IMR-90 (cell line): Measurements from ENCODE around the gene POU2AF1.

Experiments
- BHLHE40 ChIP-seq: fragments of 150-350 bp; IDR thresholded peaks from 2 replicates; pipeline ENCODE4 v1.6.1; 2016; ENCODE audit warnings: mild to moderate bottlenecking, low read depth, low read length
- CEBPB ChIP-seq: IDR thresholded peaks from 2 replicates; pipeline ENCODE4 v1.6.1; 2012; ENCODE audit warnings: low read depth, low read length, improper control_type of control experiment
- CTCF ChIP-seq: conservative IDR thresholded peaks from 2 replicates; pipeline ENCODE4 v1.5.1; 2012; ENCODE audit warnings: mild to moderate bottlenecking, low read depth, low read length, improper control_type of control experiment
- FOS ChIP-seq: fragments of 150-350 bp; IDR thresholded peaks from 2 replicates; pipeline ENCODE4 v1.6.1; 2016; ENCODE audit warnings: low read depth, low read length
- MAFK ChIP-seq: IDR thresholded peaks from 2 replicates; pipeline ENCODE4 v1.6.1; 2012; ENCODE audit warnings: low read depth, low read length, improper control_type of control experiment
- MXI1 ChIP-seq: IDR thresholded peaks from 2 replicates; pipeline ENCODE4 v1.6.1; 2012; ENCODE audit warnings: low read depth, mild to moderate bottlenecking, low read length, moderate library complexity, borderline replicate concordance
- POLR2A ChIP-seq: IDR thresholded peaks from 2 replicates; pipeline ENCODE4 v1.6.1; 2012; ENCODE audit warnings: mild to moderate bottlenecking, low read depth, low read length
- RAD21 ChIP-seq: IDR thresholded peaks from 2 replicates; pipeline ENCODE4 v1.6.1; 2012; ENCODE audit warnings: low read length, improper control_type of control experiment
- SMC3 ChIP-seq: fragments of 150-350 bp; IDR thresholded peaks from 2 replicates; pipeline ENCODE4 v1.6.1; 2016; ENCODE audit warnings: low read depth, mild to moderate bottlenecking, antibody characterized with exemption, low read length, moderate library complexity
- USF2 ChIP-seq: fragments of 150-350 bp; IDR thresholded peaks from 2 replicates; pipeline ENCODE4 v1.6.1; 2017; ENCODE audit warnings: mild to moderate bottlenecking, antibody characterized with exemption, low read length, low read depth

- TF ChIP-seq CTCF (no peak), RAD21 (no peak), USF2 (no peak), CEBPB (no peak), SMC3 (no peak), POLR2A (no peak), BHLHE40 (no peak), FOS (no peak), MXI1 (no peak), MAFK (no peak)
Measured at GRCh38 chr11:111352231-111352746, 26.8 kb downstream of the POU2AF1 start.
